Stimulated activated CD4-positive, alpha-beta T cell treated with anti-CD3 and anti-CD28 coated beads, TNF-alpha, amount 100 ng/mL, for 1 hour (primary cell): ENCODE measurements around the gene TBRG1.
A peak's percentile ranks its signal among the peaks of the same experiment; 100 is the strongest.
"Not testable (repeated sequence)": the region's sequence is repeated elsewhere in the genome, so short reads cannot be mapped to it uniquely, and the experiment has no call there.

ENCODE experiments used
- DNase-seq, 3 donors: peaks; one replicate each; pipeline ENCODE4 v3.0.0-alpha.2; 2020; ENCODE audit warnings: low read depth in 3 of 3, low spot score in 1 of 3

Gene TBRG1, protein sequence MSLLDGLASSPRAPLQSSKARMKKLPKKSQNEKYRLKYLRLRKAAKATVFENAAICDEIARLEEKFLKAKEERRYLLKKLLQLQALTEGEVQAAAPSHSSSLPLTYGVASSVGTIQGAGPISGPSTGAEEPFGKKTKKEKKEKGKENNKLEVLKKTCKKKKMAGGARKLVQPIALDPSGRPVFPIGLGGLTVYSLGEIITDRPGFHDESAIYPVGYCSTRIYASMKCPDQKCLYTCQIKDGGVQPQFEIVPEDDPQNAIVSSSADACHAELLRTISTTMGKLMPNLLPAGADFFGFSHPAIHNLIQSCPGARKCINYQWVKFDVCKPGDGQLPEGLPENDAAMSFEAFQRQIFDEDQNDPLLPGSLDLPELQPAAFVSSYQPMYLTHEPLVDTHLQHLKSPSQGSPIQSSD

DNA sequence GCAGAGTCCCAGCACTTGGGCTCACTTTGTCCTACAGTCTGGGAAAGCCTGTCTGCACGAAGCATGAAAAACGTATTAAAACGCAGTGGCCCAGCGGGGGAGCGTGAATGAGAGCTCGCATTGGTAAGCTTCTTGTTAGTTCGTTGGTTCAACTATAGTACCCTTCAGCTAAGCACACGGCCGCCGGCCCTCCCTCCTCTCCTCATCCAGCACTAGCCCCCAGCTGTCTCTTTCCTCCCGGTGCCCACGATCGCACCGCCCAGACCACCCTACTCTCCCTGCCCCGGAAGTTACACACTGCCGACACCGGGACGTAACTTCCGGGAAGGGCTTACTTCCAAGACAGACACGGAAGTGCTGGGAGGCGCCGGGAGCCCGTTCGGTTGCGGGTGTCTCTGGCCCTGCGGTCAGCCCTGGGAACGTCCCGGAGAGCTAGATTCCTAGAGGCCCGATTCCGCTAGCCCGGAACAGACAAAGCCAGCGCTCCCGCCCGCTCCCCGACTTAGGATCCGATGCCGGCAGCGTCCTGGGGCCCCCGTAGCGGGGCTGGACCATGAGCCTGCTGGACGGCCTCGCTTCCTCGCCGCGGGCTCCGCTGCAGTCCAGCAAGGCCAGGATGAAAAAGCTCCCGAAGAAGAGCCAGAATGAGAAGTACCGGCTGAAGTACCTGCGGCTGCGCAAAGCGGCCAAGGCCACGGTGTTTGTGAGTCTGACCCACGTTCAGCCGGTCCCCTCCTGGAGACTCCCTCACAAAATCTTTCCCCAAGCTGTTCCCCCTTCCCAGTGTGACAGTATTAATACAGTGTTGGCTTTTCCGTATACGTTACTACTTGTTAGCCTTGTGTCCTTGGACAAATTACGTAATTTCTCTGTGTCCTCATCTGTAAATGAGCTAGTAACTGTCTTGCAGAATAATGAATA, at the start of gene TBRG1:
Gene TBRG1 (plus strand): TSS at position 334 of the 921 bp plus-strand sequence. CDS start 220 bp downstream, at position 554.
- DNase-seq, result peak; percentile 49 to 65 (median 60)

DNA sequence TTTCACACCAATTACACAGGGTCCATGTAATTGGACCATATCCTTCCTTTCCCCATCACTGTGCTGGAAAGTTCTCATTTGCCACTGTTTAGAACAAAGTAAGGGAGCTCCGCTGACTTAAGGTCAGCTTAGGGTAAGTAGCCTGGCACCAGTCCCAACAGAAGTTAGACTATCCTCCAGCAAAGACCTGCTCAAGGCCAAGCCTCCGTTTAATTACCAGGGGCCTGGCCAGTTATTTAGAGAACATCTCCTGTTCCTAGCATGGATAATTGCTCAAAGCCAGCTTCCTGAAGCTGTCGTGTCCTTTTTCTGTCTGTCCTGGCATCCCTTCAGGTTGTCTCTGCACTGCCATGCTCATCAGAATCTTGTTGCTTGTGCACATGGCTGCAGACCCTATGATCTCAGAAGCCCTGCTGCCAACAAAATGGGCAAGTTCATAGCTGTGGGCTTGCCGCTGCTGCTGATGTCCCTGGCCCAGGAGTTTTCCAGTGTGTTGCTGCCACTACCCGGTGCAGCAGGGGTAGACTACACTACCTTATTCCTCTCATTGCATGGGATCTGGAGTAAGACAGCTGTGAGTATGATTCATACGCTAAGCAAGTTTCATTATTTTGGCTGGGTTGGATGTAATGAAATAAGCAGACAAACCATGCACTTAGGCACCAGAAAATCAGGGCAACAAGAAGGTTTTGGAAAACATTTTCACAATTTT, 44.8 kb upstream of the TBRG1 start:
- no peak for DNase-seq

DNA sequence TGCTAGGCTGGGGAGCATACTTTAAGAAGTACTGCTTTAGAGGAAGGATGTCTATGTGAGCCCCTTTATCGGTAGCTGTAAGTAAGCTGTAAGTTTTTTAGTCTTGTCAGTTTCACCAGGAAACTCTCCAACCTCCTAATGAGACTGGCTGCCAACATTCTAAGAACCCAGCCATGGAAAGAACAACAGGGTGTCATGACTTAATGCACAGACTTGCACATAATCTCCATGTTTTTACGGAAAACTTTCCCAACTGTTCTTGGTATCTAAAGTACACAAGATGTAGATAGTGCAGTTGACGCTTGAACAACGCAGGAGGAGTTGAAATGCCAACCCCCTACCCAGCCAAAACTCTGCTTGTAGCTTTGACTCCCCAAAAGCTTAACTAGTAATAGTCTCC, 43.9 kb upstream of the TBRG1 start:
- no peak for DNase-seq

DNA sequence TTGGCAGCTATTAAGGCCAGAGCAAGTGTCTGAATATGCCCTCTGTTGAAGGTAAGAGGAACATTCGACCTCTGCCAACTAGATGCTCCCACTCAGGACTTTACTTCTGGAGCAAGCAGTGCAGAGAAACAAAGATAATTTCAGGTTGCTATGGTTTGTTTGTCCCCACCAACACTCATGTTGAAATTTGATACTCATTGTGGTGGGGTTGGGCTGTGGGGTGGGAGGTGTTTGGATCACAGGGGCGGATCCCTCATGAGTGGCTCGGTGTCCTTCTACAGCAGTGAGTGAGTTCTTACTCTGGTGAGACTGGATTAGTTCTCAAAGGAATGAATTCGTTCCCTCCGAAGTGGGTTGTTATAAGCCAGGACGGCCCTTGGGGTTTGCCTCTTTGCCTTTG, 40.8 kb upstream of the TBRG1 start:
- DNase-seq, result no peak

DNA sequence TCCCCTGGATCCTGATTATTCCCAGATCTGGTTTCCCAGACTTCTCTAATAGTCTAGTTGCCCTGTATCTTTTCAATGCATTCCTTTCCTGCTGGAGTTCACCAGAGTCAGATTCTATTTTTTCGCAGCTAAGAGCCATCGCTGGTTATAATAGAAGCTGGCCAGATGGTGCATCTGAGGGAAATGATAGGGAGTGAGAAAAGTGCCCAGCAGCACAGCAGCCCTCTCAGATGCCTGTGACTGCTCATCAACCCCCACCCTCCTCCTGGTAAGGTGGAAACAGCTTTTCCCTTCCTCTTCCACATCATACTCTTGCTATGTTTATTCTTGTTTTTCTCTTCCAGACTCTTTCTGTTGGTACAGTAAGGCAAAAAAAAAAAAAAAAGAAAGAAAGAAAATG, 40.1 kb upstream of the TBRG1 start:
- DNase-seq, result no peak

DNA sequence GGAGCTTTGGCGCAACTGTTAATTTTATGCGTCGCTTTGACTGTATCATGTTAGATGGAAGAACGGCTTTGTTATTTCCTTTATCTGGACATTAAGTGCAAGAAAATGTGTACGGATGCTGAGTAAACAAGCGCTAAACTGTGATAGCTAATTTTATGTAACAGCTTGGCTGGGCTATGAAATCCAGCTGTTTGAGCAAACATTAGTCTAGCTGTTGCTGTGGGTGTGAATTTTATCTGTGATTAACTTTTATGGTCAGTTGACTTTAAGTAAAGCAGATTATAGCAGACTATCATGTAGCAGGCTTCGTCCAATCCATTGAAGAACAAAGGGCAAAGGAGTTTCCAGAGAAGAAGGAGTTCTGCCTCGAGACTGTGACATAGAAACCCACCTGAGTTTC, 38.9 kb upstream of the TBRG1 start:
- DNase-seq, result no peak

DNA sequence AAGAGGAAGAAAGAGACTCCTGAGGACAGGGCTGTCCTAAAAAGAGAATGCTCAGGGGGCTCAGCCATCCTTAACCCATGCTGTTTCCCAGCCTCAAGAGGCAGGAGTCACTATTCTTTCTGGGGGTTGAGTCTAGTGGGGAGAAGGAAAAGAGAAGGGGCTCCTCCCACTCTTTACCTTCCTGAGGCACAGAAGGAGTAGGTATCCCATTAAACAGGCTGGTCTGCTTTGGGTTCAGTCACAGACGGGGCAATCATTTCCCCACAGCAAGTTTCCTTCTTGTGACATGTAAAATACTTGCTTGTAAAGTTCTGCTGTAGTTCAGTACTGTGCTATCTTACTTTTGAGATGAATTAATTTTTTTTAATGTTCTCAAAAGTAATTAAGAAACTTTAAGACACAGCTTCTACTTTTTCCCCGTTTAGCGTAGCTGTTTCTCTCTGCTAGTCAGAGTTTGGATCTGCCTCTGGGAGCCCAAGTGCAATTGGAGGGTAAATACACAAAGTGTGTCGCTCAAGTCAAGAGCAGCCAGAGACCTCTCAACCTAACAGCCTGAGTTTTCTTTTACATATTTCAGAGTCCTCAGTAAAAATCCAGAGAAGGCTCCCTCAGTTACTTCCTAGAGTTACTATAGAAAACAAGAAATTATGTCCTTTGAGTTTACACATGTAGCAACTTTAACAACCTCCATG, 37.8 kb upstream of the TBRG1 start:
- DNase-seq, result no peak

DNA sequence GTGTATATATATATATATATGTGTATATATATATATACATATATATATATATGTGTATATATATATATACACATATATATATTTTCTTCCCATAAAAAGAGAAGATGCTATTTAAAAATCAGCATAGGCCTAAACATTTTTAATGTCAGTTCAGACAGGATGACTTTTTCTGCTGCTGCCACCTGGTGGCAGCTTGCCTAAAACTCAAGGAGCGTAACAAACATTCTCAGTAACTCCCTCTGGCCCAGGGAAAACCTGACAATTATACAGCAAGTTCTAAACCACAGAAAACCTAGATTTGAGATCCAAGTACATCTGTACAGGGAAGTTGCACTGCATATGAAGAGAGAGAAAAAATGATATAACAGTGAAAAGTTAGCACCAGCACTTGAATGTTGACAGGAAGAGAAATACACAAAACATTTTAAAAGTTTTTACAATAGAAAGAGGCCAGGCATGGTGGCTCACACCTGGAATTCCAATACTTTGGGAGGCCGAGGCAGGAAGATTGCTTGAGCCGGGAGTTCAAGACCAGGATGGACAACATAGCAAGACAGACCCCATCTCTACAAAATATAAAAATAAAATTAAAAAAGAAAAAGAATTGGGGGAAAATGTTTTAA, 36.3 kb upstream of the TBRG1 start:
- peak in 1 of 3 donors; percentile 27 for DNase-seq

DNA sequence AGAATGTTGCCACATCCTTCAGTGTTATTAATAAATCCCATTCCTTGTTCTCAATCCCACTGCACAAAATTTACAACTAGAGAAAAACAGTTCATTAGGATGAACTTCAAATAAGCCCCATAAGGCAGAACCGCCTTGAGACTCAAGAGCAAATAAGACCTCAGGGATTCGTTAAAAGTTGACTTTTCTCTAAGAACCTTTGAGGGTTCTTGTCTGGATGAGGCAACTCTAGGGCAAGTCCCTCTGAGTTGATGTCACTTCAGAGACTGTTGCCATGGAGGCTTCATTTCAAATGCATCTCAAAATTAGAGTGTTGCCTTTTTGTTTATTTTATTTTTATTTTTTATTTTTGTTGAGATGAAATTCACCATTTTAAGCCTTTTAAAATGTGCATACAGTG, 31.2 kb upstream of the TBRG1 start:
- DNase-seq, result no peak

DNA sequence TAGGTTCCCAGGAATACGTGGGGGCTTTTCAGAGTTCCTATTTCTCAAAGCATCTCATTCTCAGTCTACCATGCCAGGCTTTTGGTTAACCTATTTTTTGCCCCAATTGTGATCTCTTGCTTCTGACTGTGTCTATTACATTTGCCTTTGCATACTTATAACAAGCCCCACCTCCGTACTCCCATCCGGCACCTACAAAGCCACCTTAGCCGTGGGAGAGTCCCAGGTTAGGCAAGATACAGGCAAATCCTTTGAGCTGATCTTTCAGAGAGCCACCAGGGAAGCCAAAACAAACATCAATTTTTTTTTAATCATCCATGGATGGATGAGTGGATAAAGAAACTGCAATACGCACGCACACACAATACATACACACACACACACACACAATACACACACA, 30.0 kb upstream of the TBRG1 start:
- DNase-seq, result no peak

DNA sequence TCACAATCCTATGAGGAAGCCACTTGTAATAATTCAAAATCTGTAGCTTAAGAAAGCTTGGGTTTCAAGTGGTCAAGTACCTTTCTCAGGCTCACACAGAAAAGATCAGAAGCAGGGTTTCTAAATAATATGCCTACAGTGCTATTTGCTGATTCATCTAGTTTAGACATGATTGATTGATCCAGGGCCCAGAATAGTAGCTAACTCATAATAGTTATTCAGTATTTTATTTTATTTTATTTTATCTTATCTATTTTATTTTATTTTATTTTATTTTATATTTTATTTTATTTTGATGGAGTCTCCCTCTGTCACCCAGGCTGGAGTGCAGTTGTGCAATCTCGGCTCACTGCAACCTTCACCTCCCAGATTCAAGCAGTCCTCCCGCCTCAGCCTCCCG, 27.4 kb upstream of the TBRG1 start:
- DNase-seq, result no peak

DNA sequence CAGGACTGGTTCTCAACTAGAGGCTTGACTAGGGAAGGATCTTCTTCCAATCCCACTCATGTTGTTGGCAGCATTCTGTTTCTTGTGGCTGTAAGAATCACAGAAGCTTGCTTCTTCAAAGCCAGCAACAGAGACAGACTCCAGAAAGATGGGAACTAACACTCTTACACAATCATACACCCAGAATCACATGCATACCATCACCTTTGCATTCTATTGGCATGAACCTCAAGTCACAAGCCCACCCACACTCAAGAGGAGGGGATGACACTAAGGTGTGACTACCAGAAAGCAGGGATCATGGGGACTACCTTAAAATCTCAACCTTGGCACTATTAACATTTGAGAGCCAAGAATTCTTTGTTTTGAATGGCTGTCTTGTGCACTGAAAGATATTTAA, 25.0 kb upstream of the TBRG1 start:
- no peak for DNase-seq

DNA sequence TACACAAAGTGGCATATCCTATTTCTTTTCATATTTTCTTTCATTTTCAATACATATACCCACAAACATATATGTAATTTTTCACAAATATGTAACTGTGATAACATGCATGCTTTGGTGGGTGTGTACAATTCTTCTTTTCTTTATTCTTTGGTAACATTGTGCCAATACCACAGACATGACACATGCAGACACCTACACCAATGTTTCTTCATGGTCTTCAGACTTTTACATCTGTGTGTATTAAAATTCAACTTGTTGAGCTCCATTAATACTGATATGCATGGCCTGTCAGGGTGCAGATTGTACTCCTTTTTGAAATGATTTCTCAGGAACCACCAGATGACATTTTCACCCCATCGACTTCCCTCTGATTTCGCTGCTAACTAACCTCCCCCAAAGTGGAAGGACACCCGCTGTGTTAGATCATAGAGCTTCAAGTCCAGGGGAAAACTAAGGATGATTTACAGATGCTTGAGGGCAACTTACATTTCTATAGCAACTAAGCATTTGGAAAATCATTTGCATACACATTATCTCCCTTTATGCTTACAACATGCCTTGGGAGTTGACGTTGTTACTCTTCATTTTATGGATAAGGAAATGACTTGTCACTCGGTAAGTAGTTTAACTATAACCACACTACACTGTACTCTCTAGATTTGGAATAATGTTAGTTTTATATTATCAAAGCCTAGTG, 21.9 kb upstream of the TBRG1 start:
- no peak for DNase-seq

DNA sequence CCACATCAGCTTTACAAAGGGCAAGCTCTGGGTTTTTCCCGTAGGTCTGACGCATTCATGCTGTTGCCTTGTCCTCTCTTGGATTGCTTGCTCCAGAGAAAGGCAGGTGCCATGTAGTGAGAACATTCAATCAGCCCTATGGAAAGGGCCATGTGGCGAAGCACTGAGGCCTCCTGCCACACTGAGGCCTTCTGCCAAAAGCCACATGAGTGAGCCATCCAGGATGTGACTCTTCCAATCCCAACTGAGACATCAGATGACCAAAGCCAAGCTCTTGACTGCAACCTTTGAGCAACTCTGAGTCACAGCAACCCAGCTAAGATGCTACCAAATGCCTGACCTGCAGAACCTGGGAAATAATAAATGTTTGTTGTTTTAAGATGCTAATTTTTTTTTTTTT, 20.5 kb upstream of the TBRG1 start:
- DNase-seq, result no peak

DNA sequence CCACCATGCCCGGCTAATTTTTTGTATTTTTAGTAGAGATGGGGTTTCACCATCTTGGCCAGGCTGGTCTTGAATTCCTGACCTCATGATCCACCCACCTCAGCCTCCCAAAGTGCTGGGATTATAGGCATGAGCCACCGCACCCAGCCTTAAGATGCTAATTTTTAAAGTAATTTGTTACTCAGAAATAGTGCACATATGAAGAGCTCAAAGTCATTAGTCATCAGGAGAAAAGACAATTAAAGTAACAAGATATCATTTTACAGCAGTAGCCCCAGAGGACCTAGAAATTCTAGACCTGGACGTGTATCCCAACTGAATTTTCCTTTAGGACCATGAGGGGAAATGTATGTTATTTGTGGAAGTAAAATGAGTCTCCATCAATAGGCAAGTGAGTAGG, 19.9 kb upstream of the TBRG1 start:
- DNase-seq, result not testable (repeated sequence)

DNA sequence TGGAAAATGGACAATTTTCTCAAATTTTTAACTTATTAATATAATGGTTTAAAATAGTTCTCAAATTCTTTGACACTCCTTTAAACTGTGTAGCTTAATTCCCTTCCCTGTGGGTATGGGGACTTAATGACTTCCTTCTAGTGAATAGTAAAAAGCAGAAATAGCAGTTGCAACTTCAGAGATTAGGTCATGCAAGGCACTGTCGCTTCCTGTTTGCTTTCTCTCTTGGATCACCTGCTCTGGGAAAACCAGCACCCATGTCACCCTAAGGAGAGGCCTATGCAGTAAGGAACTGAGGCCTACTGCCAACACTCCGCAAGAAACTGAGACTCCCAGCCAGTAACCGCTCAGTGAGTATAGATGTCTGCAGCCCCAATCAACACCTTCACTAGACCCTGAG, 16.9 kb upstream of the TBRG1 start:
- DNase-seq, result no peak

DNA sequence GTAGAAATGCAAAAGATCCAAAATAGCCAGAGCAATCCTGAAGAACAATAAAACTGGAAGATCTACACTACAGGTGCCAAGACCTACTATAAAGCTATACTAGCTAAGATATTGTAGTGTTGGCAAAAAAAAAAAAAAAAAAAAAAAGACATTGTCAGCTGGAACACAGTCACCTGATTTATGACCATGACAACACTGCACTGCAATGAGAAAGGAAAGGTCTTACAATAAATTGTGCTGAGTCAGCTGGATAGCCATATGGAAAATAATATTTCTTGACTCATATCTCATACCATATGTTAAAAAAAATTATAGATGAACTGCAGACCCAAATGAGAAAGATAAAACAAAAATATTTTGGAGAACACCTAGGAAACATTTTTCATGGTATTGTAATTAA, 14.5 kb upstream of the TBRG1 start:
- DNase-seq, result no peak

DNA sequence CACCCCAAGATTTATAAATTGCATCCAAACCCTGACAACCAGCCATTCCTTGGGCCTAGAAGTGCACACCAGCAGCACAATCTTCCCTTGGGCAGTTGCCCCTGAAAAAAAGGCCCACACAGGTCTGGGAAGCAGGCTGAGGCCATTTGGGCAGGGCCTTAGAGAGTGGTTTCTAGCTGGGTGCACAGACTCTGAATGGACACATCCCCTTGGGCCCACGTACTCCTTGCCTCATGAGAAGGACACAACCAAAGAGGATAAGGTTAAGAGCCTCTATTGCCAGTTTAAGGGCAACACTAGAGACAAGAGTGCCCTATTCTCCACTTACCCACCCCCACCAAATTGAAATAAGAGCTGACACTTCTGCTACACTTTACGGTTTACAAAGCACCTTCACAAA, 12.4 kb upstream of the TBRG1 start:
- no peak for DNase-seq

DNA sequence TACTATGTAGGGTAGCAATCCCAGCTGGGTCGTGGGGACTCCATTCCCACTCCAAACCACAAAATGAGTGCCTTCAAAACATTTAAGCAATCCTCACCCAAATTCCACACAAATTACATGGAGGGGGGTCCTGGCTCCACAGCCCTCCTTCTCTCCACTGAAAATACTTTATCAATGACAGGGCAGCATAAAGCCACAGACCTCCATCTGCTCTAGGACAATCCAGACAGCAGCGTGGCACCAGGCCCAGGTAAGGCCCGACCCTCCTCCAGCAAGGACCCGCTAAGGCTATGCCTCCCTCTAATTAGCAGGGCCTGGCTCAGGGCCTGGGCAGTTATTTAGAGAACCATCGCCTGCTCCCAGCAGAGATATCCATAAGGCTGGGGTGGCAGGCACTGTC, 11.6 kb upstream of the TBRG1 start, which contains the start of gene PANX3:
Gene PANX3 (plus strand): TSS at position 365 of the 400 bp plus-strand sequence. CDS start 129 bp downstream, outside the sequence.
- DNase-seq, result no peak

DNA sequence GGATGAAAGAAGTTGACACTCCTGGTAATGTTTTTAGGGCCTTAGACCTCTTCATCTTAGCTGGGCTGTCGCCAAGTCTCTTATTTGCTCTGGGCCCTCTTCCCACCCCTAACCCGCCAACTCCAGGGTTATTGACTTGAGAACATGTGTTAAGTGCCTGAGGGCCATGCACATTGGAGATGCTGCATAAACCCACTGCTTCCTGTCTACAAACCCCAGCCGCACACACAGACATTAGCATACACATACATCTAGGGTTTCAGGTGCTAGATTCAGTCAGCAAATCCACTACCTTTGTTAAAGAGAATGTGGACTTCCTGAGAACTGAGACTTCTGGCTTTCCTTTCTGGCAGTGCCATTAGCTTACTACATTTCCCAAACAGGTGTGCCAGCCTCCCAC, 10.6 kb upstream of the TBRG1 start:
- no peak for DNase-seq
